ENCODE data around the gene C15orf40. TPM values are rescaled to one million over a fixed set of nuclear protein-coding genes. Genes with fewer than 3 reads are reported as not detected.

C15orf40 gene
- total RNA-seq, 4 donors from 2014 or later, result 18.7 to 37.2 (median 22.9) TPM

DNA sequence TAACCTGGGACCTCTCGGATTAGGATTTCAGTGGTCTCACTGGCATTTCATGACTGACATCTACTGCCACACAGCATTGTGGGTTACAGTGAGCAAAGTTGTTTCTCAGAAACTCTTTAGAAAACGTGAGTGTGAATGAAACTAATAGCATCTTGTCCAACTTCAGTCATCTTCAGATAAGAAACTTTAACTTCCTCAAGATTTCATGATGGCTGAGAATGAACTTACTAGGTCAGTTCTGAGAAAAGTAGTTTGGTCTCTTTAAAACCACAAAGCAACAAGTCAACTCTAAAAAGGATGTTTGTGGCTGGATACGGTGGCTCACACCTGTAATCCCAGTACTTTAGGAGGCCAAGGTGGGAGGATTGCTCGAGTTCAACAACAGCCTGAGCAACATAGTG is 44.8 kb downstream of the C15orf40 start:
- no peak overlapping the region for H3K4me3 ChIP-seq
- H3K36me3 ChIP-seq, result no peaks in the 10 kb centered on the region
- no peaks in the 10 kb centered on the region for H3K4me1 ChIP-seq
- TF ChIP-seq EP300 (IDR thresholded peaks at IDR 0.05) (no peak), POLR2A (IDR thresholded peaks at IDR 0.05) (no peak), POLR2AphosphoS5 (IDR thresholded peaks at IDR 0.05) (no peak)
- TF ChIP-seq, protein P1, sequence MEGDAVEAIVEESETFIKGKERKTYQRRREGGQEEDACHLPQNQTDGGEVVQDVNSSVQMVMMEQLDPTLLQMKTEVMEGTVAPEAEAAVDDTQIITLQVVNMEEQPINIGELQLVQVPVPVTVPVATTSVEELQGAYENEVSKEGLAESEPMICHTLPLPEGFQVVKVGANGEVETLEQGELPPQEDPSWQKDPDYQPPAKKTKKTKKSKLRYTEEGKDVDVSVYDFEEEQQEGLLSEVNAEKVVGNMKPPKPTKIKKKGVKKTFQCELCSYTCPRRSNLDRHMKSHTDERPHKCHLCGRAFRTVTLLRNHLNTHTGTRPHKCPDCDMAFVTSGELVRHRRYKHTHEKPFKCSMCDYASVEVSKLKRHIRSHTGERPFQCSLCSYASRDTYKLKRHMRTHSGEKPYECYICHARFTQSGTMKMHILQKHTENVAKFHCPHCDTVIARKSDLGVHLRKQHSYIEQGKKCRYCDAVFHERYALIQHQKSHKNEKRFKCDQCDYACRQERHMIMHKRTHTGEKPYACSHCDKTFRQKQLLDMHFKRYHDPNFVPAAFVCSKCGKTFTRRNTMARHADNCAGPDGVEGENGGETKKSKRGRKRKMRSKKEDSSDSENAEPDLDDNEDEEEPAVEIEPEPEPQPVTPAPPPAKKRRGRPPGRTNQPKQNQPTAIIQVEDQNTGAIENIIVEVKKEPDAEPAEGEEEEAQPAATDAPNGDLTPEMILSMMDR (IDR thresholded peaks at IDR 0.05), result no peak
- no peaks in the 10 kb centered on the region for H3K9me3 ChIP-seq
- no peaks in the 10 kb centered on the region for H3K27me3 ChIP-seq
- H3K27ac ChIP-seq, result no peak overlapping the region
- WGBS, result 75% methylated on average over 4 of the region's 4 CpGs
- no peak for DNase-seq (ENCODE audit: low spot score in 2 of 2)

GRCh38 chr15:82964890-82965289 is 46.5 kb downstream of the C15orf40 start:
- Histone ChIP-seq H3K9me3 (no peaks in the 10 kb centered on the region), H3K27me3 (no peaks in the 10 kb centered on the region)

GRCh38 chr15:82963471-82964341 is 47.7 kb downstream of the C15orf40 start:
- TF ChIP-seq POLR2A (IDR thresholded peaks at IDR 0.05) (no peak), EP300 (IDR thresholded peaks at IDR 0.05) (no peak), POLR2AphosphoS5 (IDR thresholded peaks at IDR 0.05) (no peak)
- TF ChIP-seq, protein P1 (IDR thresholded peaks at IDR 0.05), result no peak
- Histone ChIP-seq H3K27ac (no peak overlapping the region), H3K4me3 (no peak overlapping the region), H3K4me1 (peaks cover 8% of the 10 kb centered on the region), H3K9me3 (no peaks in the 10 kb centered on the region), H3K36me3 (no peaks in the 10 kb centered on the region), H3K27me3 (no peaks in the 10 kb centered on the region)
- 91% methylated on average over 7 of the region's 7 CpGs for whole genome bisulfite sequencing
- DNase-seq (ENCODE audit: low spot score in 2 of 2), result no peak

More at GRCh38 chr15:82964890-82965289, 46.5 kb downstream of the C15orf40 start:
- peaks cover under 1% of the 10 kb centered on the region for H3K4me1 ChIP-seq
- no peaks in the 10 kb centered on the region for H3K36me3 ChIP-seq
- H3K27ac ChIP-seq, result no peak overlapping the region
- TF ChIP-seq POLR2A (IDR thresholded peaks at IDR 0.05), result no peak
- TF ChIP-seq POLR2AphosphoS5 (IDR thresholded peaks at IDR 0.05), result no peak
- TF ChIP-seq, protein P1 (IDR thresholded peaks at IDR 0.05), result no peak
- no peak for TF ChIP-seq EP300 (IDR thresholded peaks at IDR 0.05)
- DNase-seq (ENCODE audit: low spot score in 2 of 2), result no peak
- WGBS, result 98% methylated on average over 5 of the region's 5 CpGs
- H3K4me3 ChIP-seq, result no peak overlapping the region

DNA sequence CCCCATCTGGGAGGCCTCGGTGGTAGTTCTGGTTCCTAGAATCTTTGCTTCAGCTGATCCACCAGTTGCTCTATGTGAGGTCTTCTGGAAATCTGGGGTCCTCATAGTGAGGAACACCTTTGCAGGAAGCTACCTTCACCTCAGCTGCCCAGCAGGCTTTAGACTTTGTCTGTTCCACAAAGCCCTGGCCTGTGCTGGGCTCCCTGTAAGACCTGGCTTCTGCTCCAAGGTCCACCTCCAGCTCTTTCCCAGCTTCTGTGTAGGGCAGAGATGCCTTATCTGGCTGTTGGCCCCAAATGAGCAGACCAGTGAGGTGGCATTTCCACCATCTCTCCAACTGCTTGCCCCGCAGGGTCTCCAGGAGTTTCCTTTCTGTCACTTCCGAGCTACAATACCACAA is 50.7 kb downstream of the C15orf40 start:
- Histone ChIP-seq H3K9me3 (no peaks in the 10 kb centered on the region), H3K4me3 (no peak overlapping the region), H3K4me1 (peaks cover 14% of the 10 kb centered on the region), H3K27me3 (no peaks in the 10 kb centered on the region), H3K36me3 (no peaks in the 10 kb centered on the region), H3K27ac (no peak overlapping the region)
- no peak for TF ChIP-seq POLR2AphosphoS5 (IDR thresholded peaks at IDR 0.05)
- no peak for TF ChIP-seq POLR2A (IDR thresholded peaks at IDR 0.05)
- TF ChIP-seq EP300 (IDR thresholded peaks at IDR 0.05), result no peak
- TF ChIP-seq, protein P1 (IDR thresholded peaks at IDR 0.05), result no peak
- 86% methylated on average over 3 of the region's 3 CpGs for WGBS
- no peak for DNase-seq (ENCODE audit: low spot score in 2 of 2)

GRCh38 chr15:82959423-82959822 is 52.0 kb downstream of the C15orf40 start:
- DNase-seq (ENCODE audit: low spot score in 2 of 2), result no peak

More at GRCh38 chr15:82959423-82959822, 52.0 kb downstream of the C15orf40 start:
- TF ChIP-seq EP300 (IDR thresholded peaks at IDR 0.05) (no peak), POLR2A (IDR thresholded peaks at IDR 0.05) (no peak), POLR2AphosphoS5 (IDR thresholded peaks at IDR 0.05) (no peak)
- TF ChIP-seq, protein P1 (IDR thresholded peaks at IDR 0.05), result no peak
- H3K36me3 ChIP-seq, result no peaks in the 10 kb centered on the region
- no peak overlapping the region for H3K4me3 ChIP-seq
- peaks cover 14% of the 10 kb centered on the region for H3K4me1 ChIP-seq
- H3K27me3 ChIP-seq, result no peaks in the 10 kb centered on the region
- H3K27ac ChIP-seq, result no peak overlapping the region
- H3K9me3 ChIP-seq, result no peaks in the 10 kb centered on the region
- 77% methylated on average over 5 of the region's 5 CpGs for WGBS
